CD4-positive, alpha-beta T cell (primary cell): ENCODE data around the gene SERPINB6. TPM values are rescaled to one million over a fixed set of nuclear protein-coding genes. Genes with fewer than 3 reads are reported as not detected.

ENCODE experiments used
- ATAC-seq: fragments of 200-7000 bp; cut with Tn5 transposase; one replicate; pipeline ENCODE4 v1.10.0; 2022; ENCODE audit warnings: mild to moderate bottlenecking; ENCODE audit not compliant: poor library complexity
- CTCF ChIA-PET: fragments of 350-600 bp; sonication (Branson Sonifier 250); formaldehyde crosslinking; loops from one replicate; lab custom pipeline; 2021; ENCODE audit warnings: antibody characterized with exemption, inconsistent platforms; lab: Charles Lee
- POLR2A ChIA-PET: fragments of 350-600 bp; sonication (Branson Sonifier 250); formaldehyde crosslinking; loops from one replicate; lab custom pipeline; 2021; ENCODE audit warnings: antibody characterized with exemption, inconsistent platforms; lab: Charles Lee
- DNase-seq, 14 experiments: peaks; one replicate each; pipeline ENCODE4 v3.0.0-alpha.2; 2013 to 2020; ENCODE audit warnings: mixed read lengths in 2 of 14
- H3K27ac ChIP-seq, 2 donors: one replicate each; pipeline versions ENCODE4 v1.5.1 to v1.7.0; 2013; ENCODE audit warnings: low read length in 2 of 2, low read depth in 1 of 2, mild to moderate bottlenecking in 1 of 2
- H3K27me3 ChIP-seq, 2 experiments: 1 replicate in 1 of 2; 2 replicates in 1 of 2; pipeline versions ENCODE4 v1.6.1 to v1.7.0; 2013; ENCODE audit warnings: low read length in 2 of 2, control low read depth in 1 of 2, mild to moderate bottlenecking in 1 of 2, moderate library complexity in 1 of 2; ENCODE audit not compliant: insufficient read depth in 2 of 2, control insufficient read depth in 1 of 2
- H3K36me3 ChIP-seq: one replicate; pipeline ENCODE4 v1.6.1; 2013; ENCODE audit warnings: low read length, control low read depth; ENCODE audit not compliant: insufficient read depth
- H3K4me1 ChIP-seq: one replicate; pipeline ENCODE4 v1.6.1; 2013; ENCODE audit warnings: low read length, control low read depth; ENCODE audit not compliant: insufficient read depth
- H3K4me3 ChIP-seq: one replicate; pipeline ENCODE4 v1.5.1; 2013; ENCODE audit warnings: mild to moderate bottlenecking, low read length, moderate library complexity
- H3K9me3 ChIP-seq, 2 experiments: 1 replicate in 1 of 2; 2 replicates in 1 of 2; pipeline versions ENCODE4 v1.6.1 to v1.7.0; 2013; ENCODE audit warnings: low read length in 2 of 2, mild to moderate bottlenecking in 2 of 2, control low read depth in 1 of 2, moderate library complexity in 1 of 2; ENCODE audit not compliant: control insufficient read depth in 1 of 2, insufficient read depth in 1 of 2
- H3K27ac Mint-ChIP-seq: one replicate; pipeline ENCODE4 v1.8.0; 2020; ENCODE audit warnings: mixed read lengths
- H3K27me3 Mint-ChIP-seq: one replicate; pipeline ENCODE4 v1.8.0; 2021; ENCODE audit warnings: mixed read lengths
- H3K36me3 Mint-ChIP-seq: one replicate; pipeline ENCODE4 v1.8.0; 2021; ENCODE audit warnings: low read depth, mixed read lengths
- H3K4me1 Mint-ChIP-seq: one replicate; pipeline ENCODE4 v1.8.0; 2021; ENCODE audit warnings: low read depth, mixed read lengths
- H3K4me3 Mint-ChIP-seq: one replicate; pipeline ENCODE4 v1.8.0; 2020; ENCODE audit warnings: mild to moderate bottlenecking, mixed read lengths
- H3K9me3 Mint-ChIP-seq: one replicate; pipeline ENCODE4 v1.8.0; 2020; ENCODE audit warnings: mixed read lengths
- intact Hi-C, 2 experiments: fragments of 100-400 bp; cut with DNase I in 1 of 2; cut with micrococcal nuclease in 1 of 2; formaldehyde crosslinking; loops; one replicate each; pipeline versions ENCODE4 v1.15.1 to v1.9.0; 2023 to 2025; cut with DNase I, micrococcal nuclease
- total RNA-seq, 174 experiments: library from RNA in 2 of 174; stranded (reverse) in 2 of 174; gene quantifications; one replicate each; pipeline ENCODE4 v1.2.3 and lab custom pipeline; 2021 to 2026
- TF ChIP-seq, protein P1 (sequence below): fragments of 200-600 bp; IDR thresholded peaks from one replicate; pipeline ENCODE4 v1.8.0; 2022; ENCODE audit warnings: antibody characterized with exemption, mild to moderate bottlenecking

SERPINB6 gene
- total RNA-seq, 2 experiments from 2014 or later, result 11.0 to 11.9 TPM

- Histone ChIP-seq H3K4me3 (no peak overlapping the region), H3K9me3 (no peaks in the 10 kb centered on the region), H3K4me1 (peaks cover 18% of the 10 kb centered on the region), H3K27me3 (no peaks in the 10 kb centered on the region), H3K36me3 (no peaks in the 10 kb centered on the region), H3K27ac (no peak overlapping the region)
- H3K27ac Mint-ChIP-seq, result no peak overlapping the region
- H3K4me3 Mint-ChIP-seq, result no peak overlapping the region
- peaks cover 15% of the 10 kb centered on the region for H3K27me3 Mint-ChIP-seq
- intact Hi-C loops, result loop anchor here in 1 of 2 experiments (5.0 kb wide), 4 partner anchors 33 to 188 kb away; partner anchors contain the start of genes SERPINB1 and TUBB2A
- no peak for ATAC-seq
- H3K36me3 Mint-ChIP-seq, result peaks cover 13% of the 10 kb centered on the region
- DNase-seq, result no peak
- CTCF ChIA-PET, result no interaction called here
- POLR2A ChIA-PET, result no interaction called here
- TF ChIP-seq, protein P1, sequence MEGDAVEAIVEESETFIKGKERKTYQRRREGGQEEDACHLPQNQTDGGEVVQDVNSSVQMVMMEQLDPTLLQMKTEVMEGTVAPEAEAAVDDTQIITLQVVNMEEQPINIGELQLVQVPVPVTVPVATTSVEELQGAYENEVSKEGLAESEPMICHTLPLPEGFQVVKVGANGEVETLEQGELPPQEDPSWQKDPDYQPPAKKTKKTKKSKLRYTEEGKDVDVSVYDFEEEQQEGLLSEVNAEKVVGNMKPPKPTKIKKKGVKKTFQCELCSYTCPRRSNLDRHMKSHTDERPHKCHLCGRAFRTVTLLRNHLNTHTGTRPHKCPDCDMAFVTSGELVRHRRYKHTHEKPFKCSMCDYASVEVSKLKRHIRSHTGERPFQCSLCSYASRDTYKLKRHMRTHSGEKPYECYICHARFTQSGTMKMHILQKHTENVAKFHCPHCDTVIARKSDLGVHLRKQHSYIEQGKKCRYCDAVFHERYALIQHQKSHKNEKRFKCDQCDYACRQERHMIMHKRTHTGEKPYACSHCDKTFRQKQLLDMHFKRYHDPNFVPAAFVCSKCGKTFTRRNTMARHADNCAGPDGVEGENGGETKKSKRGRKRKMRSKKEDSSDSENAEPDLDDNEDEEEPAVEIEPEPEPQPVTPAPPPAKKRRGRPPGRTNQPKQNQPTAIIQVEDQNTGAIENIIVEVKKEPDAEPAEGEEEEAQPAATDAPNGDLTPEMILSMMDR, result no peak
- no peaks in the 10 kb centered on the region for H3K9me3 Mint-ChIP-seq
- H3K4me1 Mint-ChIP-seq, result peaks cover 15% of the 10 kb centered on the region
These were observed 13.5 kb upstream of the SERPINB6 start for GRCh38 chr6:2984738-2985406.

- Mint-ChIP-seq H3K9me3 (no peaks in the 10 kb centered on the region), H3K4me1 (peaks cover 5% of the 10 kb centered on the region), H3K27me3 (peaks cover 29% of the 10 kb centered on the region), H3K36me3 (no peaks in the 10 kb centered on the region), H3K27ac (no peak overlapping the region), H3K4me3 (no peak overlapping the region)
- Histone ChIP-seq H3K9me3 (no peaks in the 10 kb centered on the region), H3K36me3 (no peaks in the 10 kb centered on the region), H3K4me3 (no peak overlapping the region), H3K27ac (no peak overlapping the region), H3K27me3 (no peaks in the 10 kb centered on the region), H3K4me1 (peaks cover 6% of the 10 kb centered on the region)
- intact Hi-C loops, result no loop called here
- TF ChIP-seq, protein P1, result no peak
- ATAC-seq (no peak), DNase-seq (no peak)
- ChIA-PET POLR2A (no interaction called here), CTCF (no interaction called here)
These were observed 11.2 kb upstream of the SERPINB6 start for GRCh38 chr6:2982426-2983117.

DNA sequence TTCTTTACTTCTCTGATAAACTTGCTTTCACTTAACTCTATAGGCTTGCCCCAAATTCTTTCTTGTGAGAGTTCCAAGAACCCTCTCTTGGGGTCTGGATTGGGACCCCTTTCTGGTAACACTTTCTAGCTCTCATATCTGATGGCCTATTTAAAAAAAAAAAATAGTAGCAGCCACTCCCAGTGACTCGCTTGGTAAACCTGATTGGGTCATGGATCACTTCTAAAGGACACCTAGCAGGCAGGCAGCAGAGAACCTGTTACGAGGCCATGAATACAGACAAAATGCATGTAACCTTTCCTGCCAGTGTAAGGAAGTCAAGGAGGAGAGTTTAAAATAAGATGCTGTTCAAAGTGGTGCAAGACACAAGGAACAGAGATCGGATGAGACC, 9.1 kb upstream of the SERPINB6 start:
- peaks cover 34% of the 10 kb centered on the region for H3K27me3 Mint-ChIP-seq
- intact Hi-C loops, result no loop called here
- POLR2A ChIA-PET, result interaction anchor here (1.4 kb wide), 1 partner anchor 139 kb away, joined by 4 read pairs; the partner anchor contains the start of gene SERPINB1
- CTCF ChIA-PET, result interaction anchor here (1.5 kb wide), 1 partner anchor 9 kb away, joined by 3 read pairs; the partner anchor contains the start of gene SERPINB6
- no peaks in the 10 kb centered on the region for H3K9me3 Mint-ChIP-seq
- H3K4me3 ChIP-seq, result no peak overlapping the region
- no peak overlapping the region for H3K27ac ChIP-seq
- TF ChIP-seq, protein P1, result no peak
- no peak for ATAC-seq
- H3K4me3 Mint-ChIP-seq, result peak overlapping the region; percentile 51
- no peaks in the 10 kb centered on the region for H3K9me3 ChIP-seq
- no peak overlapping the region for H3K27ac Mint-ChIP-seq
- no peaks in the 10 kb centered on the region for H3K4me1 ChIP-seq
- no peaks in the 10 kb centered on the region for H3K36me3 Mint-ChIP-seq
- no peak for DNase-seq
- no peaks in the 10 kb centered on the region for H3K36me3 ChIP-seq
- H3K4me1 Mint-ChIP-seq, result peaks cover 9% of the 10 kb centered on the region
- H3K27me3 ChIP-seq, result peaks cover 0 to 4% of the 10 kb centered on the region in 2 experiments
